T-helper 9 cell (primary cell): ENCODE measurements around the gene IGBP1.
"Not testable (repeated sequence)": the region's sequence is repeated elsewhere in the genome, so short reads cannot be mapped to it uniquely, and the experiment has no call there.

Experiments used
- DNase-seq: peaks from one replicate; pipeline ENCODE4 v3.0.0-alpha.2; 2020

Gene IGBP1

DNA sequence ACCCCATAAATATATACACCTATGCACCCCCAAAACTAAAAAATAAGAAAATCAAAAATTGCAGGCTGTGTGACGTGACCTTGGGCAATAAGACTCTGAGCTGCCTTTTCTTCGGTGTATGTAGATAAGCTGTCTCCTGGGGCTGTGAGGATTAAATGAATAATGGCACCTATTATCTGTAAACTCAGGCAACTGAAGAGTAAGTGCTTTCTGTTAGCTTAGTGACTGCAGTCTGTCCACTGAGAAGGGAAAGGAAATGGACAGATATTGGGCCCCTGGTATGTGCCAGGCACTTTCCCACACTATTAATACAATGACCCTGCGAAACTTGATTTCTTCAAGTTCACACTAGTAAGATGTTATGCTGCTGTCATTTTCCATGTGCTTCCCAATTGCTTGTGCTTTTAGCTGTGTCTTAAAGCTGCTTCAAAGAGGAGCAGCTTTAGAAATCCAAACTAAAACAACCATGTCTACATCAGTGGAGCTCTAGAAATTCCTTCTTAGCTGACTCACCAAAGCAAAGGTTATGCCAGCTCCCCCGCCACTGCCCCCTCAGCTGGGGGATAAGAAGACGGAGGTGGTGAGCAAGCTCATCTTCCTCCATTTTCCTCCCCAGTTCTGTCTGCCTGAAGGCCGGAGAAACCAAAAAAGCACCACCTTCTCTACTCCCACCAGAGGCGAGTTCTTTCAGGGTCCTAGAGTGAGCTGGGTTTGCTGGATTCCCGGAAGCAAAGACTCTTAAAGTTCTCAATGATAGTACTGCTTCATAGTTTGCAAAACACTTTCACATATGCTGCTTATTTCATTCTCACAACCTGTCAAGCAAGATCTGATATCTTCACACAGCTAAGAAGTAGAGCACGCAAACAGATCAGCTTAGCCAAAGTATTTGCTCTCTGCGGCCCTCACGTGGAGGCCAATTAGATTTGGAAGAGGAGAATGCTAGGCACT is 35.3 kb downstream of the IGBP1 start:
- DNase-seq, result no peak

DNA sequence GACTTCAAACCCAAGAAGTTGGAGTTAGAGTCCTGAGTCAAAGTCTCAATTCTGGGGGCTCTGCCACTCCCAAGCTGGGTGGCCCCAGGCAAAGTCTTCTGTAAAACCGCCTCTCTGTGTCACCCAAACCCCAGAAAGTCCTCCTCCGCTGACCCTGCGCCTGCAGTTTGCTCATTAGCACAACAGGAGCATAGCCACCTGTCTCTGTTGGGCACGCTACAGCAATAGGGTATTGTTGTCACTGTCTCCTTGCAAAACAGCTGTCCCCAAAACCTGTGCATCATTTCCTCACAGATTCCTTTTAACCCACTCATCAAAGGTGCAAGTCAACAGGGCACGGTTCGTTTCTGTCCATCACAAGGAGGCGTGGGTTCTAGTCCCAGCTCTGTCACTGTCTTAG is 36.0 kb downstream of the IGBP1 start:
- no peak for DNase-seq

DNA sequence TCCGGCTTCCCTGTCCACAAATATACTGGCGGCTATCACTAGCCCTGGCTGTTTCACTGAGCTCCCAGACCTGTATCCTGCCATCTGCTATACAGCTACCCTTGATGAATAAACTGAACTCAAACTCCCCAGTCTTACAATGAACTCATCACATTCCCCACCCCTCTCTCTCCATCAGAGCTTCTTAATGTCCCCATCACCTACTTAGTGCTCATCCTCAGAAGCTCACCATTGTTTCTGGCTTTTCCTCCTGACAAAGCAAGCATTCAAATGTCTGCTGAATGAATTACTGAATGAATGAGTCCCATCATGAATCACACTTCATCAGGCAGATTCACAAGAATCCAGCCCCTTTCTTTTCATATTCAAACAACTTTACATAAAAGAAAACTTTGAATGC is 38.4 kb downstream of the IGBP1 start:
- no peak for DNase-seq

DNA sequence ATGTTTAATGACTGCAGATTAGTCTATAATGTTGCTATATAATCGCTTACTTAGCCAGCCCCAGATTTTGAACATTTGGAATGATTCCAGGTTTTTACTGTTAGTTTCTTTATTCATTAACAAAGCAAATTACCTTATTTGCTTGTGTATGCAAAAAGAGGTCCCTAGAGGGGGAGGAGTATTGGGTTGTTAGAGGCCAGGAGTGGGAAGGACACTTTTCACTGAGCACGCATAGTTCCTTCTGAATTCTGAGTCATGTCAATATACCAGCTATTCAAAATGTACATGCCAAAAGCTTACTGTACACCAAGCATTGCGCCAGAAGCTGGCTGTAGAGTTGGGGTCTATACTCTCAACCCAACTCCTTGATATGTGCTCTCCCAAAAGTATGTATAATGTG is 39.0 kb downstream of the IGBP1 start:
- no peak for DNase-seq

DNA sequence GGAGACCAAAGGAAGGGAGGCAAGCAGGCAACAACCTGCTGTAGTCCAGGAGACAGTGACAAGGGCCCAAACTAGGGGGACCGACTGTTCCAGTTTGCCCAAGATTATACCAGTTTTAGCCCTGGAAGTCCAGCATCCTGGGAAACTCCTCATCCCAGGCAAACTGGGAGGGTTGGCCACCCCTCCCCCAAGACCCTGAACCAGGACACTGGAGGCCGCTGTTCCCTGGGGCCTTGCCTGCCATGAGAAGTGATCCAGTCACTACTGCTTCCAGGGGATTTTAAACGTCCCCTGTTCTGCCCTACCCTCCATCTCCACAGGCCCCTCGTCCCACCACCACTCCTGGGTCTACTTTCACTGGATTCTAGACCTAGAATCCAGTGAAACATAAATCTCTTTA is 39.7 kb downstream of the IGBP1 start:
- DNase-seq, result no peak

DNA sequence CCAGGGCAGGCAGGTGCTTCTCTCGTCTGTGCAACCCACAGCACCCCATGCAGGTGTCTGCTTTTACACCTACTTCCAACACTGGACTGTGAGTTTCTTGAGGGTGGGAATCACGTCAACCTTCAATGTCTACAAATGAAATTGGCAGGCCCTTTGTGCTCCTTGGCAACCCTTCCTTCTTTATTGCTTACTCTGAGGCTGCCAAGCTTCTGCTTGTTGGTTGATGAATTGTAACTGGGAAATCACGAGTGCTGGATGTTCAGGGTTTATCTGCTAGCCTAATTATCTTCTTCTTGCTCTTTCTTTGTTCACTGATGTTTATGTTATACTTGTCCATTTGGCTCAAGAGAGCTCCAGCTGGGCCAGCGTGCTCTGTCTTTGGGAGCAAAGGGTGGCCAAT is 41.5 kb downstream of the IGBP1 start:
- no peak for DNase-seq

DNA sequence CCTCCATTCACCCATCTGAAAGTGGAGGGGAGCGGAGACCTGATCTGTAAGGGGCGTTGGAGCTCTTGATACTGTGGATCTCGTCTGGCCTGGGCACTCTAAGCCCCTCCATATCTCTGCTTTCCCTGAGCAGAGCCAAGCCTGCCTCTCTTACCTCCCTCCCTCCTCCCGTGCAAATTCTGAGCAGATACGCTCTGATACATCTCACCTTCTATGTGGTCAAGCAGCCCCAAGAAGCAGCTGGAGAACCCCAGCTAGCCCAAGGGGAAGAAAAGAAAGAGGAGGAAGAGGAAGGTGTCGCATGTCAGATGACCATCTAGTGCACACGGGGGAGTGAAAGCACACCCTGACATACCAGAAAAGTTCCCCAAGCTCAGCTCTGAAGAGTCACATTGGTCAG is 42.1 kb downstream of the IGBP1 start:
- no peak for DNase-seq

DNA sequence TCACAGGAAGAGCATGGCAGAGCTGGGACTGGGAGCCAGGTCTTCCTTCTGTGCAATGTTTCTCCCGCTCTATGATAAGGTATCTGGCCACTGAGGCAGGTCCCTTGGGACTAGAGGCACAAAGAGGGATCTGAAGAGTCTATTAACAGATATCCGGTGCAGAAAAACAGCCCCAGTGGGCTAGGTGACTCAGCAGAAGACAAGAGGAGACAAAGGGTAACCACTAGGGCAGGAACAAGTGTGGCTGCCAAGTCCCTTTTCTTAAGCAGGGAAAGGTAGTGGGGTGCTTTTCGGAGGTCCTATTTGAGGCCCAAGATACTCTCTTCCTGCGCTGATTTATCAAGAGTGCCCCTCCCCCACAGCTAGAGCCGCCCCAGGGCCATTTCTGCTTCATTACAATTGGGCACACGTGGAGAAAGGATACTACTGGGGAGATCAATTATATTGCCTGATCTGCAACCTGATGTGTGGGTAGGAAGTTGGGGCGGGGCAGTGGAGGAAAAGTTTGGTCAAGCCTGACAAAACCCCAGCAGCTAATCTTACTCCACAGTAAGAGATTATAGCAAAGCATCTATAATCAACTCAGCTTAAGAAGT is 43.8 kb downstream of the IGBP1 start, which contains the start of gene DGAT2L6:
DGAT2L6 (plus strand) TSS at position 546 of the 596 bp plus-strand sequence. CDS start 100 bp downstream, outside the sequence.
- DNase-seq, result no peak

DNA sequence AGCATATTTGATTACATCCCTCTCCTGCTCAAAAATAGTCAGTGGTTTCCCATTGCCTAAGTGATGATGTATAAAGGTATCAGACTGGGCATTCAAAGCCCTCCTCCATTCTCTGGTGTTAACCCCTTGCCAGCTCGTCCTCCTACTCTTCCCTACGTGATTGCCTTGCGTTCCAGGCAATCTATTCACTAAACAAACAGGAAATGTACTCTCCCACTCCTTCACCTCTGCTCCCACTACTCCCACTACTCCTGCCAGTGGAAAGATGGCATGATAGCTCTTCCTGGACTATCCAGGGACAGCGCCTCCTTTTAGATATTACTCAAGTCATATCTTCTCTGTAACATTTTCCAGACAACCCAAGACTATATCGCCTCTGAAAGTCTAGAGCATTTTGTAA is 49.8 kb downstream of the IGBP1 start:
- DNase-seq, result no peak

DNA sequence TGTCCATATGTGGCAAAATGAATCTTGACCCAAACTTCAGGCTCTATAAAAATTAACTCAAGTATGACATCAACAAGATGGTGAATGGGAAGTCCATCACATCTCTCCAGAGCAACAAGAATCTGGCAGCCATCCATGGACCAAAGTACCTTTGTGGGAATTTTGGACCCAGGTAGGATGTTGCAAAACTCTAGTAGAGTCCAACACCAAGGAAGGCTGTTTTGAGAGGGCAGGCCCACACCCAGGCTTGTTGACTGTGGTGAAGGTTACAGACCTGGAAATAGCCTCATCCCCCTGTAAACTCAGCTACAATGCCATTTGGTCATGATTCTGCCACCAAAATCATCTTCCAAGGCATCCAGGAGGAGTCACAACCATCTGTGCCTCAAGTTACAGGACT is 57.0 kb downstream of the IGBP1 start:
- DNase-seq, result no peak

DNA sequence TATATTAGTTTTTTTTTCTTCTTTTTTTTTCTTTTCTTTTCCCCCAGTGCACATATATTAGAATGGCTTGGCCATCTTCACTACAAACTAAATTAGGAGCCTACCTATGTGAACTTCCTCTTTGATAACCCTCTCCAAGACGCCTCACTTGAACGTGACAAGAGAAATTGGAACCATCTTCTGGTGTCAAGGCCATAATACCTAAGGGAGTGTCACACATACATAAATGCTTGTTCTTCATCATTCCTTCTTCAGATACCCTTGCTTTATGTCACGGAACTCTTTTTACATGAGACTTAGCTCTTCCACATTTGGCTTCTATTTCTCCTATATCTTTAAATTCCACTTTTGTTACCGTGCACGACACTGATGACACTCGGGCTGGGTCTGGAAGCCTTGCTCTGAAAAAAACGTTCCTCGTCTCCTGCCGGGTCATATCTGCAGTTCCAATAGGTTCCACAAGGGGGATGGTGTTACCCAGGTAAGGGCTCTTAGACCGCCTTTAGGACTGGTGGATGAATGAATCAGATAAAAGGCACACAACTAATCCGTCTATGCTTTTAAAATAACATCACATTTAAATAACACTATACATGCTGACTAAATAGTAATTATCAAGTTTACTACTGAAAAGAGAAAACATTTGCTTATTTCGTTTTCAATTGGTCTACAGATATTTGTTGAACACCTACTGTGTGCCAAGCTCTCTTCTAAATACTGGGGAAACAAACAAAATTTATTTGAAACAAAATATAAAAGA is 63.9 kb downstream of the IGBP1 start:
- peak; percentile 49 for DNase-seq

DNA sequence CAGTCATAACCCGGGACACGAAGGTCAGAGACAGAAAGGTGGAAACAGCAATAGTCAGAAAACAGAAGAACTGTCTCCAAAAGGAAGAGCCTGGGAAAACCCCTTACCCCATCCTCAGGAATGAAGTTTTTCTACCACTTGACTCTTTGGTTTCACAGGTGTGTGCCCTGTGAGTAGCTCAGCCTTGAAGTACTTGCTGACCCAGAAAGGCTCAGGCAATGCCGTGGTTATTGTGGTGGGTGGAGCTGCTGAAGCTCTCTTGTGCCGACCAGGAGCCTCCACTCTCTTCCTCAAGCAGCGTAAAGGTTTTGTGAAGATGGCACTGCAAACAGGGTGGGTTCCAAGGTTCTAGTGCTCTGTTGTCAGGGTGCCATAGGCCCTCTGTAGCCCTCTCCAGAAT is 68.5 kb downstream of the IGBP1 start:
- DNase-seq, result no peak

DNA sequence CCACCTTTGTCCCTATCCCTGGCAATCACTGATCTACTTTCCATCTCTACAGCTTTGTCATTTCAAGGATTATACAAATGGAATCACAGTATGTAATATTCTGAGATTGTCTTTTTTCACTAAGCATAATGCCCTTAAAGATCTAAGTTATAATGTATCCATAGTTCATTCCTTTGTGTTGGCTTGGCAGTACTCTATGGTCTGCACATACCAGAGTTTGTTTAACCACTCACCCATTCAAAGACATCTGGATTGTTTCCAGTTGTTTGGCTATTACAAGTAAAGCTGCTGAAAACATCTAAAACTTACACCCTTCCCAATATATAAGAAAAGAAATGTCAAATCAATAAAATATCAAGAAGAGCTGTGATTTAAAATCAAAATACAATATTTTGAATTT is 75.2 kb downstream of the IGBP1 start:
- DNase-seq, result no peak

DNA sequence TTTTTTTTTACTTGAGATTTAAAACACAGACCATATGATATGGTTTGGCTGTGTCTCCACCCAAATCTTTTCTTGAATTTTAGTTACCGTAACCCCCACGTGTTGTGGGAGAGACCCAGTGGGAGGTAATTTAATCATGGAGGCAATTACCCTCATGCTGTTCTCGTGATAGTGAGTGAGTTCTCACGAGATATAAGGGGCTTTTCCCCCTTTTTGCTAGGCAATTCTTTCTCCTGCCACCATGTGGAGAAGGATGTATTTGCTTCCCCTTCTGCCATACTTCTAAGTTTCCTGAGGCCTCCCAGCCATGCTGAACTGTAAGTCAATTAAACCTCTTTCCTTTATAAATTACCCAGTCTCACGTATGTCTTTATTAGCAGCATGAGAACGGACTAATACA is 76.3 kb downstream of the IGBP1 start:
- DNase-seq, result not testable (repeated sequence)
